ENCODE measurements around the gene PLEKHA1. TPM values are rescaled to one million over a fixed set of nuclear protein-coding genes. Genes with fewer than 3 reads are reported as not detected.

Gene PLEKHA1
- total and polyA plus RNA-seq, 2 experiments from 2014 or later, result 54.0 to 62.6 TPM

GRCh38 chr10:122326806-122327205 lies 47.7 kb upstream of the PLEKHA1 start:
- H3K27me3 ChIP-seq, result no peaks in the 10 kb centered on the region
- DNase-seq (ENCODE audit: low spot score), result no peak
- no peak overlapping the region for H3K4me3 ChIP-seq
- H2AFZ ChIP-seq, result no peak overlapping the region
- no peaks in the 10 kb centered on the region for H3K4me1 ChIP-seq (ENCODE audit: insufficient read depth)
- no peaks in the 10 kb centered on the region for H4K20me1 ChIP-seq (ENCODE audit: insufficient read depth, poor library complexity, severe bottlenecking)
- TF ChIP-seq EZH2phosphoT487 (IDR thresholded peaks at IDR 0.05; ENCODE audit: low read depth, severe bottlenecking, unreplicated experiment) (no peak), EZH2 (IDR thresholded peaks at IDR 0.05; ENCODE audit: borderline replicate concordance) (no peak), CTCF (IDR thresholded peaks at IDR 0.05; ENCODE audit: poor library complexity) (no peak)
- no peaks in the 10 kb centered on the region for H3K79me2 ChIP-seq
- whole genome bisulfite sequencing (ENCODE audit: low lambda C conversion rate, missing lambda C conversion rate), result 93% methylated on average over 6 of the region's 6 CpGs
- H3K4me2 ChIP-seq, result no peak overlapping the region
- H3K36me3 ChIP-seq (replicated peaks; ENCODE audit: insufficient read depth, low read depth), result no peaks in the 10 kb centered on the region
- H3K27ac ChIP-seq, result no peak overlapping the region
- no peaks in the 10 kb centered on the region for H3K9me2 ChIP-seq (replicated peaks; ENCODE audit: insufficient read depth)
- H3K9me3 ChIP-seq (ENCODE audit: low read depth), result no peaks in the 10 kb centered on the region

- Histone ChIP-seq H2AFZ (no peak overlapping the region), H3K4me2 (no peak overlapping the region), H3K27me3 (no peaks in the 10 kb centered on the region), H3K36me3 (replicated peaks; ENCODE audit: insufficient read depth, low read depth) (no peaks in the 10 kb centered on the region), H4K20me1 (ENCODE audit: insufficient read depth, poor library complexity, severe bottlenecking) (no peaks in the 10 kb centered on the region), H3K79me2 (no peaks in the 10 kb centered on the region), H3K4me1 (ENCODE audit: insufficient read depth) (no peaks in the 10 kb centered on the region), H3K9me3 (ENCODE audit: low read depth) (no peaks in the 10 kb centered on the region), H3K9me2 (replicated peaks; ENCODE audit: insufficient read depth) (no peaks in the 10 kb centered on the region), H3K27ac (no peak overlapping the region), H3K4me3 (no peak overlapping the region)
- TF ChIP-seq EZH2 (IDR thresholded peaks at IDR 0.05; ENCODE audit: borderline replicate concordance), result no peak
- no peak for TF ChIP-seq CTCF (IDR thresholded peaks at IDR 0.05; ENCODE audit: poor library complexity)
- no peak for TF ChIP-seq EZH2phosphoT487 (IDR thresholded peaks at IDR 0.05; ENCODE audit: low read depth, severe bottlenecking, unreplicated experiment)
- WGBS (ENCODE audit: low lambda C conversion rate, missing lambda C conversion rate), result 94% methylated on average over 16 of the region's 16 CpGs
- no peak for DNase-seq (ENCODE audit: low spot score)
Measured at GRCh38 chr10:122327237-122328206, 47.0 kb upstream of the PLEKHA1 start.

DNA sequence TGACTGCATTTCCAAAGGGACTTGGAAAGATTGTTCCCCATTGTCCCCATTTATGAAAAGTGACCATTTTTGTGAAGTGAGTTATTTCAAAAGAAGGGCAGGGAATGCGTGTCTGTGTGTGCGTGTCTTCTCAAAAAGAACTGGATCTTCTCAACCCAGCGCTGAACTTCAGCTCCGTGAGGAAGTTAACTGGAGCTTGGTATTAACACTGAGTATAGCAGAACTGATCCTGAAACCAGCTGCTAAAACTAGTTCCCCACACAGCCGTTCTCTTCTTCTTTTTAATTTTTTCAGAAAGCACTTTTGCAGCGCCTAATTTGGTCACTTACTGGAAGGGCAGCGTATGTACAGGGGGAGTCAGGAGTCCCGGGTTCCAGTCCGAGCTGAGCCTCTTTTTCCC lies 45.8 kb upstream of the PLEKHA1 start:
- Histone ChIP-seq H3K9me2 (replicated peaks; ENCODE audit: insufficient read depth) (no peaks in the 10 kb centered on the region), H3K27ac (no peak overlapping the region), H2AFZ (no peak overlapping the region), H3K36me3 (replicated peaks; ENCODE audit: insufficient read depth, low read depth) (no peaks in the 10 kb centered on the region), H3K27me3 (no peaks in the 10 kb centered on the region), H3K4me2 (no peak overlapping the region), H3K4me3 (no peak overlapping the region), H3K79me2 (no peaks in the 10 kb centered on the region), H3K9me3 (ENCODE audit: low read depth) (no peaks in the 10 kb centered on the region), H4K20me1 (ENCODE audit: insufficient read depth, poor library complexity, severe bottlenecking) (no peaks in the 10 kb centered on the region), H3K4me1 (ENCODE audit: insufficient read depth) (no peaks in the 10 kb centered on the region)
- WGBS (ENCODE audit: low lambda C conversion rate, missing lambda C conversion rate), result 95% methylated on average over 9 of the region's 9 CpGs
- TF ChIP-seq EZH2 (IDR thresholded peaks at IDR 0.05; ENCODE audit: borderline replicate concordance), result no peak
- DNase-seq (ENCODE audit: low spot score), result no peak

DNA sequence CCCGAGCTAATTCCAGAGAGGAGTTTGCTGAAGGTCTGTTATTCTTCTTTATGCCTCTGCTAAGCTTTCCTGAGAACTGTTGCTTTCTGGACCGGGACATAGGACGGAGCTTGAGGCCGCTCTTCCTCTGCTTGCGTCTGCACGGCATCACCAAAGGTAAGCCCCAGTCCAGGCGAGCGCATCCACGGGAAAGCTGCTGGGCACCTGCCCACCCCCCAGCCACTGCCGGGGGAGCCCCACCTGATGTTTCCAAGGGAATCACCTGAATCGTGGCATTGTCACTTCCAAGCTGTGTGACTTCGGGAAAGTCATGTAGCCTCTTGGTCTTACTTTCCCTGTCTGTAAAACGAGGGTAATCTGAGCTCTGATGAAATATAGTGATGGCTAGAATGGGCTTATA lies 45.1 kb upstream of the PLEKHA1 start:
- H3K4me1 ChIP-seq (ENCODE audit: insufficient read depth), result no peaks in the 10 kb centered on the region
- H3K27me3 ChIP-seq, result no peaks in the 10 kb centered on the region
- no peaks in the 10 kb centered on the region for H3K9me3 ChIP-seq (ENCODE audit: low read depth)
- no peak overlapping the region for H2AFZ ChIP-seq
- H3K9me2 ChIP-seq (replicated peaks; ENCODE audit: insufficient read depth), result no peaks in the 10 kb centered on the region
- no peaks in the 10 kb centered on the region for H3K36me3 ChIP-seq (replicated peaks; ENCODE audit: insufficient read depth, low read depth)
- no peak for DNase-seq (ENCODE audit: low spot score)
- no peak overlapping the region for H3K4me3 ChIP-seq
- 88% methylated on average over 13 of the region's 13 CpGs for WGBS (ENCODE audit: low lambda C conversion rate, missing lambda C conversion rate)
- no peak overlapping the region for H3K27ac ChIP-seq
- H3K4me2 ChIP-seq, result no peak overlapping the region
- no peaks in the 10 kb centered on the region for H4K20me1 ChIP-seq (ENCODE audit: insufficient read depth, poor library complexity, severe bottlenecking)
- TF ChIP-seq CTCF (IDR thresholded peaks at IDR 0.05; ENCODE audit: poor library complexity) (no peak), EZH2phosphoT487 (IDR thresholded peaks at IDR 0.05; ENCODE audit: low read depth, severe bottlenecking, unreplicated experiment) (no peak), EZH2 (IDR thresholded peaks at IDR 0.05; ENCODE audit: borderline replicate concordance) (no peak)
- no peaks in the 10 kb centered on the region for H3K79me2 ChIP-seq
